ENCODE measurements around the gene TMEM97. TPM values are rescaled to one million over a fixed set of nuclear protein-coding genes. Genes with fewer than 3 reads are reported as not detected.
A peak's percentile ranks its signal among the peaks of the same experiment; 100 is the strongest.

Gene TMEM97
- total and polyA plus RNA-seq, 9 donors = 18.7 to 93.0 (median 26.0) TPM

DNA sequence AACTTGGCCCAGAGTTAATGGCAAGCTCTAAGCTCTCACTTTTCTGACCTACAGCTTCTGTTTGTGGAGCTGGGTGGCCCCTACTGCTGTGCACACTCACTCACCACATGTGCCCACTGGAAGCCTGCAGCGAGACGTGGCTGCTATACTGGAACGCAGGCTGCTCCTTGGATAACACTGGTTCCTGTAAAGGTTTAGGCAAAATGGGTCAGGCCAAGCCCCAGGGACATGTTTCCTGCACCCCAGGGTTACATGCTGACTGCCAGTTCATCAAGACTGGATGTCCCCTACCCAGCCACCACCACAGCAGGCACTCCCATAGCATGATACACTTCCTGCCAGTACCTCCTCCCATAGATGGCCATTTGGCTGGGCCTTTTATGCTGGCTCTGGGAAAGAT is 30.0 kb downstream of the TMEM97 start:
- Histone ChIP-seq H3K9me3 (no peaks in the 10 kb centered on the region), H3K4me1 (ENCODE audit: insufficient read depth) (peaks cover 23% of the 10 kb centered on the region), H3K27ac (no peak overlapping the region), H3K4me3 (no peak overlapping the region), H3K27me3 (no peaks in the 10 kb centered on the region), H3K36me3 (no peaks in the 10 kb centered on the region)
- DNase-seq = no peak
- WGBS, 3 donors = 52 to 93% (median 69%) methylated on average over 3 of the region's 3 CpGs
- intact Hi-C loops (cut with DNase I) = no loop called here
- TF ChIP-seq POLR2A (IDR thresholded peaks at IDR 0.05) = no peak
- TF ChIP-seq, protein P1, sequence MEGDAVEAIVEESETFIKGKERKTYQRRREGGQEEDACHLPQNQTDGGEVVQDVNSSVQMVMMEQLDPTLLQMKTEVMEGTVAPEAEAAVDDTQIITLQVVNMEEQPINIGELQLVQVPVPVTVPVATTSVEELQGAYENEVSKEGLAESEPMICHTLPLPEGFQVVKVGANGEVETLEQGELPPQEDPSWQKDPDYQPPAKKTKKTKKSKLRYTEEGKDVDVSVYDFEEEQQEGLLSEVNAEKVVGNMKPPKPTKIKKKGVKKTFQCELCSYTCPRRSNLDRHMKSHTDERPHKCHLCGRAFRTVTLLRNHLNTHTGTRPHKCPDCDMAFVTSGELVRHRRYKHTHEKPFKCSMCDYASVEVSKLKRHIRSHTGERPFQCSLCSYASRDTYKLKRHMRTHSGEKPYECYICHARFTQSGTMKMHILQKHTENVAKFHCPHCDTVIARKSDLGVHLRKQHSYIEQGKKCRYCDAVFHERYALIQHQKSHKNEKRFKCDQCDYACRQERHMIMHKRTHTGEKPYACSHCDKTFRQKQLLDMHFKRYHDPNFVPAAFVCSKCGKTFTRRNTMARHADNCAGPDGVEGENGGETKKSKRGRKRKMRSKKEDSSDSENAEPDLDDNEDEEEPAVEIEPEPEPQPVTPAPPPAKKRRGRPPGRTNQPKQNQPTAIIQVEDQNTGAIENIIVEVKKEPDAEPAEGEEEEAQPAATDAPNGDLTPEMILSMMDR (IDR thresholded peaks at IDR 0.05) = no peak
- TF ChIP-seq EP300 (IDR thresholded peaks at IDR 0.05) = no peak

DNA sequence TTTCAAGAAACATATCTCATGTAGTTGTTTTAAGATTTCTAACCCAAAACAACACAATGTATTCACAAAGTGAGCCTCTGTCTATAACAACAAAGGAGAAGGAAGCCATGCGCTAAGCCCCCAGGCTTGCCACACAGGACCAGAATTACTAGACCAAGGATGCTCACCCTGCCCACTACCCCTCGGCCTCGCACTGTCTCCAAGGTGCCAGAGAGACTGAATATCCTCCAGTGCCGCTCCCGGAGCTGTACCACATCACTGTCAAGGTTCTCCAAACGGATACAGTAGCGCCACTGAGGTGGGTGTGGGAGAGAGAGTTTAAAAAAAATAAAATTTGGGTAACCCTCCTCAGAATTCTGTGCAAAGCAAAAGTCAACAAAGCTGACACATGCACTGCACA is 31.3 kb downstream of the TMEM97 start:
- Histone ChIP-seq H3K27me3 (no peaks in the 10 kb centered on the region), H3K36me3 (no peaks in the 10 kb centered on the region), H3K4me1 (ENCODE audit: insufficient read depth) (peaks cover 21% of the 10 kb centered on the region), H3K9me3 (no peaks in the 10 kb centered on the region), H3K27ac (no peak overlapping the region), H3K4me3 (no peak overlapping the region)
- TF ChIP-seq, protein P1 (IDR thresholded peaks at IDR 0.05) = no peak
- TF ChIP-seq POLR2A (IDR thresholded peaks at IDR 0.05) (no peak), EP300 (IDR thresholded peaks at IDR 0.05) (no peak)
- 85 to 92% (median 90%) methylated on average over 7 of the region's 7 CpGs for WGBS, 3 donors
- no peak for DNase-seq
- intact Hi-C loops (cut with DNase I) = no loop called here

DNA sequence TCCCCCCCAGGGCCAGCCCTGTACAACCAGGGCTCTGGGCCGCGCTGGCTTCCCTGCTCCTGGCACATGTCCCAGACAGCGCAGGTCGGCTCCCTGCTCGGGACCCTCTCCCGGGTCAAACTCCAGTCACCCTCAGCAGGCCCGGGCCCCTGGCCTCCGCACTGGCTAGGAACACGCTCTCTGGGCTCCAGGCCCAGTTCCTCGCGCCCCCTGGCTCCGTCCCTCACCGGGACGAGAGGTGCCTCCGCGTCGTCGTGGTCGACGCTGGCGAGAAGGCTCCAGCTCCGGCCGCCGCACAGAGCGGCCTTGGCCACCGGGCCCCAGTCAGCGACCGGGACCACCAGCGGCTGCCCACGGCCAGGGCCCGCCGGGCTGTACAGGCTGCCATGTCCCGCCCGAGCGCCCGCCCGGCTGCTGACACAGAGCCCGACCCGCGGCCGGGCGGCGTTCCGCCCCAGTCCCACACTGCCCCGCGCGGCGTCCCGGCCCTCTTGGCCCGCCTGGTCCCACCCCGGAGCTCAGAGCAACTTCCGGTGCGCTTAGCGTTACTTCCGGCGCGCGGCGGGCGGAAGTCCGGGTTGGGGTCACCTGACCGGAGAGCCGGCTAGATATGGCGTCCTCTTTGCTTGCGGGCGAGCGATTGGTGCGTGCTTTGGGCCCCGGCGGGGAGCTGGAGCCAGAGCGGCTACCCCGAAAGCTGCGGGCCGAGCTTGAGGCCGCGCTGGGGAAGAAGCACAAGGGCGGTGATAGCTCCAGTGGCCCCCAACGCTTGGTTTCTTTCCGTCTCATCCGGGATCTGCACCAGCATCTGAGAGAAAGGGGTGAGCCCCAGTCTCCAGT is 38.3 kb downstream of the TMEM97 start, which contains the start of gene POLDIP2:
POLDIP2 (minus strand) TSS at position 467 of the 840 bp plus-strand sequence; CDS start at position 388, 79 bp downstream.
- TF ChIP-seq, protein P1 (IDR thresholded peaks at IDR 0.05) = peak in 1 of 3 donors; percentile 41
- TF ChIP-seq POLR2A (IDR thresholded peaks at IDR 0.05) (peak; percentile 91), EP300 (IDR thresholded peaks at IDR 0.05) (no peak)
- WGBS, 3 donors = 0% methylated on average over 35 to 80 of the region's 80 CpGs

DNA sequence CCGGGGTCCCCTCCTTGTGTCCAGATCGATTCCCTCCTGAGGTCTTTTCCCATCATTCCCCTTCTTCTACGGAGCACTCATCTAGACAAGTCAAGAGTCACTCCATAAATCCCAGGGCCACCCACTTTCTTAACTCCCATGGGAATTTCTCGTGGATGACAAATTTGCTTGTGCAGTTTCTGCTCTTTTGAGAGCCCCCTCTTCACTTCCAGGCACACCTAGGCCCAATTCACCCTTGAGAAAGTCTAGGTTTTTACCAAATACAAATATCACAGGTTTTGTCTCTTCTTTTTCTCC is 38.8 kb downstream of the TMEM97 start:
- Histone ChIP-seq H3K9me3 (no peaks in the 10 kb centered on the region), H3K27me3 (no peaks in the 10 kb centered on the region), H3K27ac (no peak overlapping the region), H3K4me3 (peak overlapping the region; percentile 55), H3K4me1 (ENCODE audit: insufficient read depth) (peaks cover 3% of the 10 kb centered on the region), H3K36me3 (no peaks in the 10 kb centered on the region)
- no peak for DNase-seq
- intact Hi-C loops (cut with DNase I) = no loop called here
- TF ChIP-seq EP300 (IDR thresholded peaks at IDR 0.05) = no peak
- no peak for TF ChIP-seq POLR2A (IDR thresholded peaks at IDR 0.05)
- TF ChIP-seq, protein P1 (IDR thresholded peaks at IDR 0.05) = no peak
- WGBS, 3 donors = 2 to 8% (median 5%) methylated on average over 4 of the region's 4 CpGs

More for the DNA sequence above, 38.3 kb downstream of the TMEM97 start, which contains the start of gene POLDIP2:
- Histone ChIP-seq H3K9me3 (no peaks in the 10 kb centered on the region), H3K36me3 (no peaks in the 10 kb centered on the region), H3K4me3 (peak within 1 kb of the TSS; percentile 55), H3K27me3 (no peaks in the 10 kb centered on the region), H3K4me1 (ENCODE audit: insufficient read depth) (peaks cover 3% of the 10 kb centered on the region), H3K27ac (peak within 1 kb of the TSS; percentile 56 to 57)
- DNase-seq = peak; percentile 93 to 96 (median 94)
- intact Hi-C loops (cut with DNase I) = no loop called here

All from ovary (tissue), 9 donors.